PC-3 (cell line): Measurements from ENCODE around the gene PTPRE. TPM values are rescaled to one million over a fixed set of nuclear protein-coding genes. Genes with fewer than 3 reads are reported as not detected.

Source experiments
- ATAC-seq: fragments of 200-7000 bp; cut with Tn5 transposase; 2 replicates; pipeline ENCODE4 v1.9.1; 2020; ENCODE audit warnings: mild to moderate bottlenecking, moderate library complexity
- BruUV-seq: library from RNA; stranded (reverse); fragments of 400-500 nt; replicated peaks from 2 replicates; lab custom pipeline; 2021; lab: Mats Ljungman, UMichigan
- CTCF ChIA-PET: fragments of 300-600 bp; sonication (Branson Sonifier 250); formaldehyde crosslinking; loops from one replicate; lab custom pipeline; 2022; ENCODE audit warnings: antibody characterized with exemption; lab: Charles Lee
- POLR2A ChIA-PET: fragments of 300-600 bp; sonication (Branson Sonifier 250); formaldehyde crosslinking; loops from one replicate; lab custom pipeline; 2022; ENCODE audit warnings: antibody characterized with exemption; ENCODE audit not compliant: unreplicated experiment; lab: Charles Lee
- DNase-seq: peaks from one replicate; pipeline ENCODE4 v3.0.0-alpha.2; 2015
- H2AFZ ChIP-seq: fragments of 300-600 bp; sonication (generic); 2 replicates; pipeline ENCODE4 v1.6.0; 2016; ENCODE audit warnings: antibody characterized with exemption, low read length
- H3F3A ChIP-seq: fragments of 300-600 bp; sonication (generic); one replicate; pipeline ENCODE4 v1.6.0; 2017; ENCODE audit warnings: antibody characterized with exemption, low read length, control low read depth, mild to moderate bottlenecking; ENCODE audit not compliant: unreplicated experiment
- H3K27ac ChIP-seq: fragments of 300-600 bp; sonication (generic); 2 replicates; pipeline ENCODE4 v1.5.1; 2016; ENCODE audit warnings: mild to moderate bottlenecking, low read length
- H3K27me3 ChIP-seq: fragments of 300-600 bp; sonication (generic); 2 replicates; pipeline ENCODE4 v1.6.1; 2016; ENCODE audit warnings: low read length, mixed read lengths
- H3K36me3 ChIP-seq: fragments of 300-600 bp; sonication (generic); 2 replicates; pipeline ENCODE4 v1.6.1; 2016; ENCODE audit warnings: low read depth, mixed run types, low read length, mixed read lengths
- H3K4me1 ChIP-seq: fragments of 300-600 bp; sonication (generic); 2 replicates; pipeline ENCODE4 v1.5.1; 2016; ENCODE audit warnings: low read length; ENCODE audit not compliant: insufficient read depth
- H3K4me2 ChIP-seq: fragments of 300-600 bp; sonication (generic); 2 replicates; pipeline ENCODE4 v1.6.0; 2016; ENCODE audit warnings: low read length
- H3K4me3 ChIP-seq: fragments of 300-600 bp; sonication (generic); 2 replicates; pipeline ENCODE4 v1.5.1; 2016; ENCODE audit warnings: mild to moderate bottlenecking, low read length, mixed read lengths
- H3K79me2 ChIP-seq: fragments of 300-600 bp; sonication (generic); 2 replicates; pipeline ENCODE4 v1.6.1; 2017; ENCODE audit warnings: low read length, mixed read lengths
- H3K9ac ChIP-seq: fragments of 300-600 bp; sonication (generic); 2 replicates; pipeline ENCODE4 v1.6.0; 2016; ENCODE audit warnings: mild to moderate bottlenecking, low read length
- H3K9me2 ChIP-seq: fragments of 300-600 bp; sonication (generic); replicated peaks from 2 replicates; pipeline ENCODE4 v1.6.1; 2016; ENCODE audit warnings: mixed run types, low read length, mixed read lengths
- H3K9me3 ChIP-seq: fragments of 300-600 bp; sonication (generic); 2 replicates; pipeline ENCODE4 v1.6.1; 2016; ENCODE audit warnings: low read length, mixed read lengths
- H4K20me1 ChIP-seq: fragments of 300-600 bp; sonication (generic); 2 replicates; pipeline ENCODE4 v1.6.1; 2016; ENCODE audit warnings: low read length, mixed read lengths
- CTCF ChIP-seq: fragments of 300-600 bp; sonication (generic); conservative IDR thresholded peaks from 2 replicates; pipeline ENCODE4 v1.5.1; 2017; ENCODE audit warnings: antibody characterized with exemption, low read depth, mild to moderate bottlenecking, low read length
- EZH2 ChIP-seq: fragments of 300-600 bp; sonication (generic); IDR thresholded peaks from one replicate; pipeline ENCODE4 v1.6.1; 2017; ENCODE audit warnings: antibody characterized with exemption, mild to moderate bottlenecking, low read length; ENCODE audit not compliant: unreplicated experiment
- EZH2phosphoT487 ChIP-seq: fragments of 300-600 bp; sonication (generic); IDR thresholded peaks from 2 replicates; pipeline ENCODE4 v1.6.1; 2018; ENCODE audit warnings: mild to moderate bottlenecking, antibody characterized with exemption, low read length, borderline replicate concordance
- intact Hi-C: fragments of 100-400 bp; cut with micrococcal nuclease; formaldehyde crosslinking; loops from 2 replicates; pipeline ENCODE4 v1.9.0; 2023
- total RNA-seq: library from RNA; depleted of rRNA; stranded (reverse); fragments of >200 nt; gene quantifications from 2 replicates; pipeline ENCODE4 v1.2.3, GENCODE V29; 2014

PTPRE gene
- total RNA-seq, 1 experiment from 2014 or later: 3.1 TPM

- no peaks in the 10 kb centered on the region for H4K20me1 ChIP-seq
- POLR2A ChIA-PET: no interaction called here
- H3K4me3 ChIP-seq: no peak overlapping the region
- H3K4me2 ChIP-seq: no peak overlapping the region
- no peaks in the 10 kb centered on the region for H3F3A ChIP-seq
- CTCF ChIA-PET: no interaction called here
- H3K4me1 ChIP-seq: no peaks in the 10 kb centered on the region
- DNase-seq: no peak
- no peak overlapping the region for H2AFZ ChIP-seq
- ATAC-seq: no peak
- no peaks in the 10 kb centered on the region for H3K36me3 ChIP-seq
- H3K27ac ChIP-seq: no peak overlapping the region
- TF ChIP-seq CTCF (no peak), EZH2phosphoT487 (no peak), EZH2 (no peak)
- no peaks in the 10 kb centered on the region for H3K9me3 ChIP-seq
- H3K79me2 ChIP-seq: no peaks in the 10 kb centered on the region
- intact Hi-C loops: no loop called here
- BruUV-seq: no TSS peak
- H3K9me2 ChIP-seq: no peaks in the 10 kb centered on the region
- H3K9ac ChIP-seq: no peak overlapping the region
- no peaks in the 10 kb centered on the region for H3K27me3 ChIP-seq
These were observed 31.1 kb downstream of the PTPRE start for GRCh38 chr10:127937915-127938463.

- peaks cover 3% of the 10 kb centered on the region for H3K4me1 ChIP-seq
- intact Hi-C loops: no loop called here
These were observed 33.0 kb downstream of the PTPRE start for GRCh38 chr10:127939786-127940330.

More at GRCh38 chr10:127939786-127940330, 33.0 kb downstream of the PTPRE start:
- Histone ChIP-seq H4K20me1 (no peaks in the 10 kb centered on the region), H3K27ac (no peak overlapping the region), H3F3A (no peaks in the 10 kb centered on the region), H3K79me2 (no peaks in the 10 kb centered on the region), H3K27me3 (no peaks in the 10 kb centered on the region), H3K9ac (no peak overlapping the region), H2AFZ (no peak overlapping the region), H3K4me2 (no peak overlapping the region), H3K36me3 (no peaks in the 10 kb centered on the region), H3K9me2 (no peaks in the 10 kb centered on the region), H3K4me3 (no peak overlapping the region), H3K9me3 (no peaks in the 10 kb centered on the region)
- no peak for TF ChIP-seq EZH2phosphoT487
- no peak for TF ChIP-seq CTCF
- no peak for TF ChIP-seq EZH2
- no peak for ATAC-seq
- BruUV-seq: no TSS peak
- ChIA-PET CTCF (no interaction called here), POLR2A (no interaction called here)
- DNase-seq: no peak
